Measurements from ENCODE around the gene CHPT1.
A peak's percentile ranks its signal among the peaks of the same experiment; 100 is the strongest.
"Not testable (repeated sequence)": the region's sequence is repeated elsewhere in the genome, so short reads cannot be mapped to it uniquely, and the experiment has no call there.

CHPT1 gene

GRCh38 chr12:101729842-101730241, 32.4 kb downstream of the CHPT1 start:
- DNase-seq: no peak

- DNase-seq: no peak
Measured at GRCh38 chr12:101732318-101732717, 34.9 kb downstream of the CHPT1 start.

GRCh38 chr12:101733166-101733565, 35.7 kb downstream of the CHPT1 start:
- no peak for DNase-seq

GRCh38 chr12:101734482-101734881, 37.0 kb downstream of the CHPT1 start:
- not testable (repeated sequence) for DNase-seq

GRCh38 chr12:101737476-101737875, 40.0 kb downstream of the CHPT1 start:
- no peak for DNase-seq

DNA sequence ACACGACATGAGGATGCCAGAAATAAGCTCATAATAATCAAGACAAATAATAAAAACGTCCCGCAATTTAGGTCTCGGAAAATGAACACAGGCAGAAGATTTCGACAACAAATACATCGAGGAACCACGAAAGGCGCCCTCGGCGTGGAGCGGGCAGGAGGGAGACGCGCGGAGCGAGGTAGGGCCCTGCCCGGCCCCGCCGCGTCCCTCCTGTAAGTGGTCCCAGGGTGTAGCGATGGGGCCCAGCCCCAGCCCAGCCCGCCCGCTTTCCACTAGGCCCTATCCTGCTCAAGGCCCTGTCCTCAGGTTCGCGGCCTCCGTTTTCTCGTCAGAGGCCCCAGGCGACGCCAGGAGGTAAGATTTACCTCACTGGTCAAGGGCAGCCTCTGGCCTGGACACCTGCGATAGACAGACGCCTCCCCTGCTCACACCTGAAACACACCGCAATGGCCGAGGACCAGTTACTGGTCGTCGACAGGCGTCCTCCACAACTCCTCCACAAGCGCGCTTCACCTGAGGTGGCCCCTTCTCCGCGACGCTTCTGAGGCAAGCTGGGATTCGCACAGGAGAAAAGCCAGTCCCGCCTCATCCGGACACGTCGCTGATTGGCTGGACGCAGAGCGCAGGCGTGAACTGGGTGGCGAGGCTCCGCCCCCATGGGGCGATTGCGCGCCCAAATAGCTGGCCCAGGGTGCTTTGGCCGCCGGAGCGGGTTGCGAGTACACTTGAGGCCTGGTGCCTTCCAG, 41.7 kb downstream of the CHPT1 start, which contains the start of gene SYCP3:
SYCP3 (minus strand) TSS at position 543 of the 746 bp plus-strand sequence. CDS start 1,527 bp downstream, outside the sequence.
- no peak for DNase-seq

GRCh38 chr12:101740566-101740965, 43.1 kb downstream of the CHPT1 start:
- no peak for DNase-seq

DNA sequence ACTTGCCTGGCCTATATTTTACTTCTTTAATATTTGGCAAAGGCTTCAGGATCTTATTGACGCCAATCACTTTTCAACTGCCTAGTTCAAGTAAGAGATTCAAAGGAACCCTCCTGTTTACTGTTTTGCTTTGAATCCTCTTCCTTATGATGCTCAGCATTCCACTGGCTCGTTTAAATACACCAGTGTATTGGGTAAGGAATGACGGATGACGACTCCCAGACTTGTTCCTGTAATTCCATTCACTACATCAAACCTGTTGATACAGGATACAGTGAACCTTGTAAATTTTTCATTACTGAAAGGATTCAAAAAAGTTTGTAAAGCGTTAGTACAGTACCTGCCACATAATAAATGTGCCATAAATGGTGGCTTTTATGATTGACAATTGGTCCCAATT, 43.5 kb downstream of the CHPT1 start:
- DNase-seq: no peak

DNA sequence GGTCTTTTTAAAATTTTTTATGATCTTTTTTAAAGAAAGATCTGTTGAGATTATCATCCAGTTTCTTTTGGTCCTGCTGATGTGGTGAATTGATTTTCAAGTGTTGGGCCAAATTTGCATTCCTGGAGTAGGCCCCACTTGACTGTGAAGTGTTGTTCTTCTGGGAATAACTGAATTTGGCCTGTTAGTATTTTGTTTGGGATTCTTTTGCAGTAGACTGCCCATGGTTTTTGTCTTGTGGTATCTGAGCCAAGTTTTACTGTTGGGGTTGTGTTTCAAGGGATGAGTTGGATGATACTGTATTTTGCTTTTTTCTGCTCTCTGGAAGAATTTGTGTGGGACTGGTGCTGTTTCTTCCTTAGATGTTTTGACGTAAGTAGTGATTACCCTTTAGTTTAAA, 45.8 kb downstream of the CHPT1 start:
- DNase-seq: no peak

DNA sequence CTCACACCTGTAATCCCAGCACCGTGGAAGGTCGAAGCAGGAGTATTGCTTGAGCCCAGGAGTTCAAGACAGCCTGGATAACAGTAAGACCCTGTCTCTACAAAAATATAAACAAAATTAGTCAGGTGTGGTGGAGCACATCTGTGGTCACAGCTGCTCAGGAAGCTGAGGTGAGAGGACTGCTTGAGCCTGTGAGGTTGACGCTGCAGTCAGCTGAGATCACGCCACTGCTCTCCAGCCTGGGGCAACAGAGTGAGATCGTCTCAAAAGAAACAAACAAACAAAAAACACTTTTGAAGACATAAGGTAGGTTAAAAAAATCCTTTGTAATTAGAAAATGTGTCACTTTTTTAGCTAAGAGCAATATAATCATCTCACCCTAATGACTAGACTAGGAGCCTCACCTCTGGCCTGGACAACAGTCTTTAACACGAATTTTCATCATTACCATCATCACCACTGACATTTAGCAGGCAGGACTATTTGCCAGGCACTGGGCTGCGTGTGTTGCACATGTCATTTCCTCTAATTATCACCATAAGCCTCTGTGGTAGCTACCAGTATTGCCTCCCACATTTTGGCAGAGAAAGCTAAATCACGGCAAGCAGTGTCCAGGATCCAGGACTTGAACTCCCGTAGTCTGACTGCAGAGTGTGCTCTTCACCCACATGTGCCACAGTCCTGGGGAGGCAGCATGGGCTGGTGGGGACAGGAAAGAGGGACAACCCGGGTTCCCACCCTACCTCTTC, 46.5 kb downstream of the CHPT1 start:
- DNase-seq: no peak

DNA sequence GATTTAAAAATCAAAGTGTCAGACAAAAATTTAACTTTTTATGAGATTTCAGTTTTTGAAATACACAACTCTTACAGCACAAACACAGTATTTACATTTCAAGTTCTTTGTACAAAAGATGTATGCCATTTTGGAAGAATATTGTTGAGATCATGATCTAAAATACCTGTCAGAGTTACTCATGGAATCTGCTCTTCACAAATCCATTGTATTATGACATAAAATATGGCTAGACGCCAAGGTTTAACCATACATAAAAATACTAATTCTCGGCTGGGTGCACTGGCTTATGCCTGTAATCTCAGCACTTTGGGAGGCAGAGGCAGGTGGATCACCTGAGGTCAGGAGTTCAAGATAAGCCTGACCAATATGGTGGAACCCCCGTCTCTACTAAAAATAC, 48.0 kb downstream of the CHPT1 start:
- DNase-seq: no peak

GRCh38 chr12:101746196-101746595, 48.8 kb downstream of the CHPT1 start:
- no peak for DNase-seq

GRCh38 chr12:101746661-101747060, 49.2 kb downstream of the CHPT1 start:
- DNase-seq: no peak

DNA sequence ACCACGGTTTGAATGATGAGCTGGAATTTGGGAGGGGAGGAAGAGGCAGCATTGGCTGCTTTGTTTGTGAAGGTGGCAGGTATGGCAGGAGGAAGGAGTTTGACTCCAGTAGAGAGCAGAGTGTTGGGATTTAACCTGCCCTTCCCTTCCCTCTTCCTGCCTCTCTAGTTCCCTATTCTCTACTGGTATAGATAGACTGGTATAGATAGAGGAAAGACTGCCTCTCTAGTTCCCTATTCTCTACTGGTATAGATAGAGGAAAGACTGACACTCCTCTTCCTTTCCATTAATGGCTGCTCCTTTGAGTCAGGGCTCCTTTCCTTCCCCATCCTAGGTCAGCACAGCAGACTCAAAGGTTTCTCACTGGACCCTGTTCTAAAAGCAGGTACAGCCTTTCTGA, 50.3 kb downstream of the CHPT1 start:
- no peak for DNase-seq

- no peak for DNase-seq
Measured at GRCh38 chr12:101748907-101749306, 51.5 kb downstream of the CHPT1 start.

DNA sequence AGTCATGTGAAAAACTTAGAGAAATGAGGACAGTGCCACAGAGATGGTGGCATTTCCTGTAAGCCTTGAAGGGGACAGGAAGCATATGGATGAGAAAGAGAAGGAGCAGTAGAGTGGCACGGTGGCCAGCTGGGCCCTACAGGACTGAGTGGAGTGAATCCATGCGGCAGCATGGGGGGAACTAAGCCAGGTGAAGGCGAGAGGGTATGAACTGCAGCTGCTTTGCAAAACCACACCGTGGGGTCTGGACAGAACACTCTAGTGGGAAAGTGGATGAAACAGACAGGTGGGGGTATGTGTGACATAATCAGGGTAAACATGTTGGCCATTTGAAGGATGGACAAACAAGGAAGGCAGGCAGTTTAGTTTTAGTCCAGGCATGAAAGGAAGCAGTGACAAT, 52.2 kb downstream of the CHPT1 start:
- no peak for DNase-seq

GRCh38 chr12:101750152-101750551, 52.7 kb downstream of the CHPT1 start:
- no peak for DNase-seq

- peak; percentile 9 for DNase-seq
Measured at GRCh38 chr12:101759396-101760047, 62.1 kb downstream of the CHPT1 start.

DNA sequence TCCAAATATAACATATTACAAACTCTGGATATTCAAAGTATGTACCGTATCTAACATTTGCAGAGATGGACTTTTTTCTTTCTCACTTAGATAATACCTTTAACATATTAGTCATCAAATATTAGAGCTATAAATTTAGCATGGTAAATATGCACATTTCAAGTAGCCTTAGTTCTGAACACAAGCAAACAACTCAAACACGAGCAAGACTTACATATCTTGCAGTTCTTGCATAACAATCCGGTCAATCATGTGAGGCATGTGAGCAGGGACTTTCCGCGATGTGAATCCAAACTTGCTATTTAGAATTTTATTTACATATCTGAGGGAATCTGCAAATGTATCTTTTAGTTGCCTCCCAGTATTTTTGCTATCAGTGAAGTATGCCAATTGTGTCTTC, 63.9 kb downstream of the CHPT1 start:
- no peak for DNase-seq

DNA sequence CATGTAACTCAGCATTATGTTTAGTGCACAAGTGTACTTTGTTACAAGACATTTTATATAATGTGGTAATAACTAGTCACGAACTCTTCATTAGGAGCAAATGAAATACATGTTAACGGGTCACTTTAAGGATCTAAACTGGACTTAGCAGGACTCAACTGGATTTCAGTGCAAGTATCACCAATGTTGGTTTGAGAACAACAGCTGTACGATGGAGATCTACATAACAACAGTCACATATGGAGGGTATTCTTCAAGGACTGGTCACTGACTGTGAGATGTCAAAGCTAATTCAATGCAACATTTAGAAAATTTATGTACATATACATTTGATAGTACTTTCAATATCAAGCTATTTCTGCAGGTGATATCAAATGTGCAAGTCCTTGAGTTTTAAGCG, 64.3 kb downstream of the CHPT1 start:
- DNase-seq: no peak

DNA sequence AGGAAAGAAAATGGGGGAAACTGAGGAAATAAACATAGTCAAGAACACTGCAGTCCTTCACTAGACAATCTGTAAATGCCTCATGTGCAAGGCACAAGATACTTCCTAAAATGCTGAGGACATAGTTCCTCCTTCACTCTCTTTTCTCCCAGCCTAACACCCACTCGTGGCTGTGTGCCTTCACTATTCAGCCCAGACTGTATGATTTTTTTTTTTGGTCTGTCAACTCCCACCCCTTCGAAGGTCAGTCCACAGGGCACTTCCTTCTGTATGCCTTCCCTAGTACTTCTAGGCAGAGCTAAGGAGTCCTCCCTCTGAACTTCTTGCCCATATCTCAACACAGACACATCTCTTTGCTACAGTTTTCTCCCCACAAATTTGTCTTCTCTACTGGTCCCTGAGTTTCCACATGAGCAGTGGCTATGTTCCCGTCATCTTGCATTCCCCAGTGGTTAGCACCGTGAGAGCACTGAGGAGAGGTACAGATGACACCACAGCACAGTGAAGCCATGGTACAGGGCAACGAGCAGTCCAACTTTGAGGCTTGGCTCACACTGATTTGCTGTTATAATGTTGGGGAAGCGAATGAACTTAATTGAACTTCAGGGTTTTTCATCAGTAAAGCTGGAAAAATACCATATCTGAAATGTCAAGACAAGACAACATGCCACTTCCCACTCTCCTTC, 65.9 kb downstream of the CHPT1 start:
- DNase-seq: no peak

GRCh38 chr12:101764051-101764792, 66.8 kb downstream of the CHPT1 start:
- DNase-seq: no peak

GRCh38 chr12:101767537-101767936, 70.1 kb downstream of the CHPT1 start:
- DNase-seq: no peak

Data from KG1 (cell line).